Adrenal gland (tissue), 12 donors: ENCODE measurements around the gene CSPG4. TPM values are rescaled to one million over a fixed set of nuclear protein-coding genes. Genes with fewer than 3 reads are reported as not detected.

Source experiments
- DNase-seq, 7 donors: peaks; one replicate each; pipeline ENCODE4 v3.0.0-alpha.2; 2019 to 2020
- H3K27ac ChIP-seq, 5 donors: fragments of 200-600 bp; sonication (generic) in 4 of 5; 1 replicate in 3 of 5; 2 replicates in 2 of 5; pipeline versions ENCODE4 v1.5.1 to v1.8.0; 2016 to 2020; ENCODE audit warnings: mild to moderate bottlenecking in 1 of 5
- H3K27me3 ChIP-seq: fragments of 200-600 bp; 2 replicates; pipeline ENCODE4 v1.8.0; 2021
- H3K36me3 ChIP-seq, 2 donors: fragments of 200-600 bp; replicated peaks in 1 of 2; 1 replicate in 1 of 2; 2 replicates in 1 of 2; pipeline versions ENCODE4 v1.5.1 to v1.8.0; 2018 to 2022
- H3K4me1 ChIP-seq, 2 donors: fragments of 200-600 bp; replicated peaks in 1 of 2; 1 replicate in 1 of 2; 2 replicates in 1 of 2; pipeline versions ENCODE4 v1.5.1 to v1.8.0; 2018 to 2021
- H3K4me3 ChIP-seq, 4 donors: fragments of 200-600 bp; sonication (generic) in 3 of 4; one replicate each; pipeline ENCODE4 v1.5.1; 2016 to 2018
- H3K9me3 ChIP-seq, 3 donors: fragments of 200-600 bp; sonication (generic) in 1 of 3; replicated peaks in 1 of 3; 1 replicate in 2 of 3; 2 replicates in 1 of 3; pipeline versions ENCODE4 v1.5.1 to v1.8.0; 2016 to 2021
- CTCF ChIP-seq, 6 experiments: fragments of 450-650 bp in 4 of 6; fragments of 200-600 bp in 2 of 6; sonication (generic) in 1 of 6; IDR thresholded peaks; 1 replicate in 5 of 6; 2 replicates in 1 of 6; pipeline versions ENCODE4 v1.5.1 to v1.8.0; 2016 to 2021; ENCODE audit warnings: antibody characterized with exemption in 6 of 6, mild to moderate bottlenecking in 2 of 6, moderate library complexity in 1 of 6
- POLR2A ChIP-seq, 2 donors: fragments of 450-650 bp; IDR thresholded peaks; one replicate each; pipeline ENCODE4 v1.6.1; 2017; ENCODE audit warnings: antibody characterized with exemption in 2 of 2, mild to moderate bottlenecking in 2 of 2, moderate library complexity in 1 of 2
- WGBS, 4 donors: extraction: QIAGEN DNeasy Blood & Tissue Kit in 2 of 4; methylation state at CpG; one replicate each; pipeline versions ENCODE4 v1.1.5 to v1.1.7; 2013 to 2017; 5-methylcytosine and 5-hydroxymethylcytosine counted together
- intact Hi-C, 2 donors: fragments of 100-400 bp; cut with DNase I; formaldehyde crosslinking; loops; one replicate each; pipeline versions ENCODE4 v1.14.1 to v1.15.0; 2022 to 2023
- polyA plus RNA-seq, 3 donors: library from polyadenylated mRNA; stranded (reverse); fragments of 200-250 nt in 2 of 3; fragments of 350-450 nt in 1 of 3; fragmentation: Illumina TruSeq in 1 of 3; extraction: RNeasy Lipid Tissue Mini Kit (QIAGEN cat#74804) in 1 of 3; gene quantifications; one replicate each; pipeline ENCODE4 v1.2.3, GENCODE V29; 2013 to 2014
- total RNA-seq, 9 donors: library from RNA; depleted of rRNA in 4 of 9; stranded (reverse); fragments of >200 nt in 4 of 9; fragments of 120-200 nt in 1 of 9; fragmentation: NEBNext Ultra II Directional in 1 of 9; extraction: Animal tissue kit (Norgen Biotek cat#: 25700) in 1 of 9; gene quantifications; one replicate each; pipeline versions ENCODE4 v1.1.0 to v1.2.4, GENCODE V29; 2013 to 2023
- donor health status: healthy with polysubstance abuse.
- donor health status: Bipolar disorder and iron deficiency.
- donor health status: DM: yes; HTN: yes; CAD: no.
- donor health status: DM: no; HTN: no; CAD: no.
- donor health status: DM: no; HTN: no; CAD: no.
- donor health status: DM: yes; HTN: yes; CAD: no.

Gene CSPG4
- total and polyA plus RNA-seq, 12 donors: 0.55 to 6.6 (median 2.8) TPM

GRCh38 chr15:75641179-75641503, 71.5 kb downstream of the CSPG4 start:
- intact Hi-C loops: no loop called here
- Histone ChIP-seq H3K27ac (peak overlapping the region in 1 of 5 donors; percentile 96), H3K4me1 (peaks cover 15 to 40% of the 10 kb centered on the region in 2 donors), H3K9me3 (no peaks in the 10 kb centered on the region), H3K36me3 (no peaks in the 10 kb centered on the region), H3K27me3 (no peaks in the 10 kb centered on the region), H3K4me3 (no peak overlapping the region)
- 71 to 77% (median 76%) methylated on average over 4 of the region's 4 CpGs for WGBS, 4 donors
- TF ChIP-seq POLR2A (IDR thresholded peaks at IDR 0.05): no peak
- TF ChIP-seq CTCF (IDR thresholded peaks at IDR 0.05): no peak
- DNase-seq: no peak

GRCh38 chr15:75640483-75641178, 72.0 kb downstream of the CSPG4 start:
- H3K4me1 ChIP-seq: peaks cover 15 to 38% of the 10 kb centered on the region in 2 donors
- TF ChIP-seq POLR2A (IDR thresholded peaks at IDR 0.05) (no peak), CTCF (IDR thresholded peaks at IDR 0.05) (peak in 5 of 6 experiments; percentile 10 to 29 (median 22))
- H3K9me3 ChIP-seq: no peaks in the 10 kb centered on the region
- H3K27ac ChIP-seq: peak overlapping the region; percentile 66 to 97 (median 93)
- intact Hi-C loops: no loop called here
- WGBS, 4 donors: 7 to 12% (median 8%) methylated on average over 13 to 17 of the region's 17 CpGs
- no peaks in the 10 kb centered on the region for H3K27me3 ChIP-seq
- peak overlapping the region in 3 of 4 donors; percentile 19 to 85 (median 39) for H3K4me3 ChIP-seq
- no peaks in the 10 kb centered on the region for H3K36me3 ChIP-seq
- DNase-seq: peak in 3 of 7 donors; percentile 32 to 63 (median 46)

- H3K4me1 ChIP-seq: peaks cover 15 to 38% of the 10 kb centered on the region in 2 donors
- H3K9me3 ChIP-seq: no peaks in the 10 kb centered on the region
- 0 to 1% (median 0%) methylated on average over 7 to 83 of the region's 83 CpGs for WGBS, 4 donors
- H3K4me3 ChIP-seq: peak within 1 kb of the TSS; percentile 31 to 93 (median 62)
- H3K27me3 ChIP-seq: no peaks in the 10 kb centered on the region
- TF ChIP-seq CTCF (IDR thresholded peaks at IDR 0.05): peak in 2 of 6 experiments; percentile 6 to 10
- peak; percentile 92 to 99 for TF ChIP-seq POLR2A (IDR thresholded peaks at IDR 0.05)
- H3K36me3 ChIP-seq: no peaks in the 10 kb centered on the region
- H3K27ac ChIP-seq: peak within 1 kb of the TSS; percentile 66 to 97 (median 93)
- intact Hi-C loops: no loop called here
- DNase-seq: peak; percentile 93 to 98 (median 97)
Measured at GRCh38 chr15:75639709-75640482, 72.8 kb downstream of the CSPG4 start, which contains the start of gene IMP3. TSS of gene IMP3 (minus strand) at chr15:75640224. CDS start at chr15:75640168, 56 bp downstream.

- peak in 1 of 7 donors; percentile 24 for DNase-seq
- no peaks in the 10 kb centered on the region for H3K36me3 ChIP-seq
- WGBS, 4 donors: 1 to 4% (median 3%) methylated on average over 11 to 16 of the region's 16 CpGs
- intact Hi-C loops: no loop called here
- H3K4me3 ChIP-seq: peak overlapping the region; percentile 31 to 93 (median 62)
- peak overlapping the region; percentile 66 to 97 (median 93) for H3K27ac ChIP-seq
- H3K4me1 ChIP-seq: peaks cover 15 to 38% of the 10 kb centered on the region in 2 donors
- H3K9me3 ChIP-seq: no peaks in the 10 kb centered on the region
- no peaks in the 10 kb centered on the region for H3K27me3 ChIP-seq
- TF ChIP-seq POLR2A (IDR thresholded peaks at IDR 0.05) (no peak), CTCF (IDR thresholded peaks at IDR 0.05) (no peak)
Measured at GRCh38 chr15:75639191-75639708, 73.4 kb downstream of the CSPG4 start.
